ENCODE measurements around the gene ZCWPW1.

The ZCWPW1 gene

GRCh38 chr7:100351657-100352058, 76.8 kb downstream of the ZCWPW1 start:
- peak; percentile 29 for DNase-seq
